WTC11 (cell line): ENCODE data around the gene TRIM17. TPM values are rescaled to one million over a fixed set of nuclear protein-coding genes. Genes with fewer than 3 reads are reported as not detected.

ENCODE experiments used
- ATAC-seq: fragments of 200-7000 bp; cut with Tn5 transposase; 2 replicates; pipeline ENCODE4 v1.10.0; 2021; ENCODE audit warnings: mild to moderate bottlenecking, moderate library complexity
- CTCF ChIA-PET: fragments of 300-600 bp; sonication (Branson Sonifier 250); formaldehyde crosslinking; loops from one replicate; lab custom pipeline; 2021; ENCODE audit warnings: antibody characterized with exemption; lab: Charles Lee
- POLR2A ChIA-PET: fragments of 350-600 bp; sonication (Branson Sonifier 250); formaldehyde crosslinking; loops from one replicate; lab custom pipeline; 2021; ENCODE audit warnings: antibody characterized with exemption; lab: Charles Lee
- DNase-seq: peaks from one replicate; pipeline ENCODE4 v3.0.0; 2021; ENCODE audit warnings: low spot score
- H3K27ac Mint-ChIP-seq: 2 replicates; pipeline ENCODE4 v1.8.0; 2021; ENCODE audit warnings: mixed read lengths
- H3K27me3 Mint-ChIP-seq: 2 replicates; pipeline ENCODE4 v1.8.0; 2021; ENCODE audit warnings: low read depth, mild to moderate bottlenecking, moderate library complexity, mixed read lengths
- H3K36me3 Mint-ChIP-seq: 2 replicates; pipeline ENCODE4 v1.8.0; 2021; ENCODE audit warnings: mixed read lengths
- H3K4me1 Mint-ChIP-seq: 2 replicates; pipeline ENCODE4 v1.8.0; 2022; ENCODE audit warnings: mixed read lengths
- H3K4me3 Mint-ChIP-seq: 2 replicates; pipeline ENCODE4 v1.8.0; 2021; ENCODE audit warnings: mild to moderate bottlenecking, moderate library complexity, mixed read lengths
- H3K9me3 Mint-ChIP-seq: 2 replicates; pipeline ENCODE4 v1.8.0; 2021; ENCODE audit warnings: mixed read lengths
- GRHL2 ChIP-seq: fragments of 250-450 bp; sonication (Bioruptor Pico); IDR thresholded peaks from 2 replicates; pipeline ENCODE4 v1.8.0; 2022; ENCODE audit warnings: mild to moderate bottlenecking, moderate library complexity; ENCODE audit not compliant: insufficient replicate concordance, severe bottlenecking
- NFYB ChIP-seq: sonication (generic); formaldehyde crosslinking; conservative IDR thresholded peaks from 2 replicates; pipeline ENCODE4 v1.8.0; 2022; ENCODE audit warnings: low read depth, missing genetic modification reagents
- NR2C2 ChIP-seq: sonication (generic); formaldehyde crosslinking; IDR thresholded peaks from 2 replicates; pipeline ENCODE4 v1.8.0; 2022; ENCODE audit warnings: mild to moderate bottlenecking, missing genetic modification reagents
- SP1 ChIP-seq: sonication (generic); formaldehyde crosslinking; conservative IDR thresholded peaks from 2 replicates; pipeline ENCODE4 v1.8.1; 2022; ENCODE audit warnings: missing genetic modification reagents
- ZNF219 ChIP-seq: sonication (generic); formaldehyde crosslinking; IDR thresholded peaks from 2 replicates; pipeline ENCODE4 v1.8.0; 2023; ENCODE audit warnings: missing genetic modification reagents, mild to moderate bottlenecking, borderline replicate concordance
- ZNF263 ChIP-seq: sonication (generic); formaldehyde crosslinking; IDR thresholded peaks from 2 replicates; pipeline ENCODE4 v1.8.1; 2022; ENCODE audit warnings: low read depth, mild to moderate bottlenecking, moderate library complexity, missing genetic modification reagents
- total RNA-seq: library from RNA; stranded (reverse); gene quantifications from 3 replicates; pipeline ENCODE4 v1.2.3, GENCODE V29; 2021
- TF ChIP-seq, protein P1 (sequence below): fragments of 250-450 bp; sonication (Bioruptor Pico); IDR thresholded peaks from 2 replicates; pipeline ENCODE4 v1.9.0; 2021; ENCODE audit warnings: mild to moderate bottlenecking
- TF ChIP-seq, protein P2 (sequence below): sonication (generic); formaldehyde crosslinking; IDR thresholded peaks from 2 replicates; pipeline ENCODE4 v1.8.0; 2022; ENCODE audit warnings: mild to moderate bottlenecking, missing genetic modification reagents
- TF ChIP-seq, protein P3 (sequence below): sonication (generic); formaldehyde crosslinking; IDR thresholded peaks from 2 replicates; pipeline ENCODE4 v1.8.0; 2023; ENCODE audit warnings: missing genetic modification reagents, mild to moderate bottlenecking, borderline replicate concordance
- TF ChIP-seq, protein P4 (sequence below): sonication (generic); formaldehyde crosslinking; conservative IDR thresholded peaks from 2 replicates; pipeline ENCODE4 v1.8.1; 2022; ENCODE audit warnings: mild to moderate bottlenecking, missing genetic modification reagents

TRIM17 gene
- total RNA-seq, 1 experiment from 2014 or later, result 2.6 TPM

DNA sequence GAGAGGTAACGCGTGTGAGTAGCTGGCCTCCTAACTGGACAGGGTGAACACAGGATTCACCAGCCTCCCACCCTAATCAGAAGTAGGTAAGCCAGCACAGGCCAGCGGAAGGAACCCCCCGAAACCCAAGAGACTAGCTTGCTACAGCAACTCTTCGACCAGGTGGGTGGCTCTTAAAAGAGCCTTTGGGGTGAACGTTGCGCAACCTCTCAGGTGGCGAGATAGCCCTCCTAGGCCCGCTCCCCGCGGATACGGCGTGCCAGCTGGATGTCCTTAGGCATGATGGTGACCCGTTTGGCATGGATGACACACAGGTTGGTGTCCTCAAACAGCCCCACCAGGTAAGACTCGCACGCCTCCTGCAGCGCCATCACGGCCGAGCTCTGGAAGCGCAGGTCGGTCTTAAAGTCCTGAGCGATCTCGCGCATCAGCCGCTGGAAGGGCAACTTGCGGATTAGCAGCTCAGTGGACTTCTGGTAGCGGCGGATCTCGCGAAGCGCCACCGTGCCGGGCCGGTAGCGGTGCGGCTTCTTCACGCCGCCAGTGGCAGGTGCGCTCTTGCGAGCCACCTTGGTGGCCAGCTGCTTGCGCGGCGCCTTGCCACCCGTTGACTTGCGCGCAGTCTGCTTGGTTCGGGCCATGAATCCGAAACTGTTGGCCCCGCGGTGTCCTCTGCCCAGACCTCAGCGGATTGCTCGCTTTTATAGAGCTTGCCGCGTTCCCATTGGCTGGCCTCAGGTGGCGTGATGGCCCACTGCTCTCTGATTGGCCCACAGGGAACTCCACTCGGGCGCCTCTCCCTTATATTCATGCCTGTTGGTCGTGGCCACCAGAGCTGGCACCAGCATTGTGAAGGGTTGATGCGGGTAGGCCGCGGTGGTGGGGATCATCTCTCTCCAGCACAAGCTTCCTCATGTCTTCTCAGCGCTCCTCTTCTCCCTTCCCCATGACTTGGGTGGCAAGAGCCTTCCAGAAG is 8.3 kb upstream of the TRIM17 start:
- no peak overlapping the region for H3K4me3 Mint-ChIP-seq
- no peak overlapping the region for H3K27ac Mint-ChIP-seq
- CTCF ChIA-PET, result interaction anchor here (1.0 kb wide), 1 partner anchor 10 kb away, joined by 3 read pairs; no protein-coding TSS in a partner anchor
- DNase-seq, result no peak
- H3K27me3 Mint-ChIP-seq, result peaks cover 75% of the 10 kb centered on the region
- peaks cover 8% of the 10 kb centered on the region; the same call in 1 of the 2 replicates for H3K9me3 Mint-ChIP-seq
- 0 out of 2 replicates have a peak, but pooled peaks cover 2% of the 10 kb centered on the region for H3K36me3 Mint-ChIP-seq
- TF ChIP-seq ZNF219, result no peak
- TF ChIP-seq GRHL2 (CRISPR knock-in tag), result no peak
- TF ChIP-seq NFYB (CRISPR knock-in tag), result peak; percentile 61; the same call in 1 of the 2 replicates
- TF ChIP-seq, protein P1, sequence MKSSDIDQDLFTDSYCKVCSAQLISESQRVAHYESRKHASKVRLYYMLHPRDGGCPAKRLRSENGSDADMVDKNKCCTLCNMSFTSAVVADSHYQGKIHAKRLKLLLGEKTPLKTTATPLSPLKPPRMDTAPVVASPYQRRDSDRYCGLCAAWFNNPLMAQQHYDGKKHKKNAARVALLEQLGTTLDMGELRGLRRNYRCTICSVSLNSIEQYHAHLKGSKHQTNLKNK (CRISPR knock-in tag), result no peak
- no peak for TF ChIP-seq ZNF263 (CRISPR knock-in tag)
- TF ChIP-seq, protein P2, sequence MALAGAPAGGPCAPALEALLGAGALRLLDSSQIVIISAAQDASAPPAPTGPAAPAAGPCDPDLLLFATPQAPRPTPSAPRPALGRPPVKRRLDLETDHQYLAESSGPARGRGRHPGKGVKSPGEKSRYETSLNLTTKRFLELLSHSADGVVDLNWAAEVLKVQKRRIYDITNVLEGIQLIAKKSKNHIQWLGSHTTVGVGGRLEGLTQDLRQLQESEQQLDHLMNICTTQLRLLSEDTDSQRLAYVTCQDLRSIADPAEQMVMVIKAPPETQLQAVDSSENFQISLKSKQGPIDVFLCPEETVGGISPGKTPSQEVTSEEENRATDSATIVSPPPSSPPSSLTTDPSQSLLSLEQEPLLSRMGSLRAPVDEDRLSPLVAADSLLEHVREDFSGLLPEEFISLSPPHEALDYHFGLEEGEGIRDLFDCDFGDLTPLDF (CRISPR knock-in tag), result no peak
- TF ChIP-seq NR2C2 (CRISPR knock-in tag), result no peak
- TF ChIP-seq, protein P3, sequence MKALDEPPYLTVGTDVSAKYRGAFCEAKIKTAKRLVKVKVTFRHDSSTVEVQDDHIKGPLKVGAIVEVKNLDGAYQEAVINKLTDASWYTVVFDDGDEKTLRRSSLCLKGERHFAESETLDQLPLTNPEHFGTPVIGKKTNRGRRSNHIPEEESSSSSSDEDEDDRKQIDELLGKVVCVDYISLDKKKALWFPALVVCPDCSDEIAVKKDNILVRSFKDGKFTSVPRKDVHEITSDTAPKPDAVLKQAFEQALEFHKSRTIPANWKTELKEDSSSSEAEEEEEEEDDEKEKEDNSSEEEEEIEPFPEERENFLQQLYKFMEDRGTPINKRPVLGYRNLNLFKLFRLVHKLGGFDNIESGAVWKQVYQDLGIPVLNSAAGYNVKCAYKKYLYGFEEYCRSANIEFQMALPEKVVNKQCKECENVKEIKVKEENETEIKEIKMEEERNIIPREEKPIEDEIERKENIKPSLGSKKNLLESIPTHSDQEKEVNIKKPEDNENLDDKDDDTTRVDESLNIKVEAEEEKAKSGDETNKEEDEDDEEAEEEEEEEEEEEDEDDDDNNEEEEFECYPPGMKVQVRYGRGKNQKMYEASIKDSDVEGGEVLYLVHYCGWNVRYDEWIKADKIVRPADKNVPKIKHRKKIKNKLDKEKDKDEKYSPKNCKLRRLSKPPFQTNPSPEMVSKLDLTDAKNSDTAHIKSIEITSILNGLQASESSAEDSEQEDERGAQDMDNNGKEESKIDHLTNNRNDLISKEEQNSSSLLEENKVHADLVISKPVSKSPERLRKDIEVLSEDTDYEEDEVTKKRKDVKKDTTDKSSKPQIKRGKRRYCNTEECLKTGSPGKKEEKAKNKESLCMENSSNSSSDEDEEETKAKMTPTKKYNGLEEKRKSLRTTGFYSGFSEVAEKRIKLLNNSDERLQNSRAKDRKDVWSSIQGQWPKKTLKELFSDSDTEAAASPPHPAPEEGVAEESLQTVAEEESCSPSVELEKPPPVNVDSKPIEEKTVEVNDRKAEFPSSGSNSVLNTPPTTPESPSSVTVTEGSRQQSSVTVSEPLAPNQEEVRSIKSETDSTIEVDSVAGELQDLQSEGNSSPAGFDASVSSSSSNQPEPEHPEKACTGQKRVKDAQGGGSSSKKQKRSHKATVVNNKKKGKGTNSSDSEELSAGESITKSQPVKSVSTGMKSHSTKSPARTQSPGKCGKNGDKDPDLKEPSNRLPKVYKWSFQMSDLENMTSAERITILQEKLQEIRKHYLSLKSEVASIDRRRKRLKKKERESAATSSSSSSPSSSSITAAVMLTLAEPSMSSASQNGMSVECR, result no peak
- no peak for ATAC-seq
- POLR2A ChIA-PET, result interaction anchor here (1.0 to 1.3 kb wide), 2 partner anchors 10 to 15 kb away, joined by 3 to 4 read pairs; no protein-coding TSS in a partner anchor
- peaks cover 10% of the 10 kb centered on the region for H3K4me1 Mint-ChIP-seq

DNA sequence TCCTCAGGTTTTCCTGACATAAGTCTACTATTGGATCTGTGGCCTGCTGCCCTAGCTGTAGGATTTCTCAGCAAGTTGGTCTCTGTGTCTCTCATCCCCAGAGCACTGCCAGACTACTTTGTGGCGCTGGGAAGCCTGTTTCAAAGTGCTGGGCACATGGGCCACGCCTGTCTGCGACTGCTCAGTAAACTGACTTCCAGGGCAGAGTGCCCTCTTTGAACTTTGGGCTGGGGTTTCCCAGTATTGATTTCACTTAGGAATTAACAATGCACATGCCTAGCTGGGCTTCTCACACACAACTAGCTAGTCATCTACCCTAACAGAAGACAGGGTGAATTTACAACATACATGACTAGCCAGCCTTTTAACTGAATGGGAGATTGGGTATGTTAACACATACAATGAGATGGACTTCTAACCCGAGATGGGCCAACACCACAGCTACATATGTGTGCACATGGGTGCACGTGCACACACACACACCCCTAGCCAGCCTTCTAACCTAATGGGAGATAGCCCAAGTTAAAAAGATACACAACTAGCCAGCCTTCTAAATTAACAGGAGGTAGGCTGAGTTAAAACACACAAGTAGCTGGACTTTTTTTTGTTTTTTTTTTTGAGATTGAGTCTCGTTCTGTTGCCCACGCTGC is 6.9 kb upstream of the TRIM17 start:
- ChIA-PET POLR2A (interaction anchor here (1.3 kb wide), 1 partner anchor 8 kb away, joined by 4 read pairs; no protein-coding TSS in a partner anchor), CTCF (interaction anchor here (0.6 to 1.0 kb wide), 2 partner anchors 8 to 35 kb away, joined by 3 to 6 read pairs; no protein-coding TSS in a partner anchor)
- Mint-ChIP-seq H3K27ac (no peak overlapping the region), H3K36me3 (0 out of 2 replicates have a peak, but pooled peaks cover 2% of the 10 kb centered on the region), H3K27me3 (peaks cover 75% of the 10 kb centered on the region), H3K4me3 (no peak overlapping the region), H3K9me3 (peaks cover 8% of the 10 kb centered on the region; the same call in 1 of the 2 replicates), H3K4me1 (peaks cover 8% of the 10 kb centered on the region)
- ATAC-seq (no peak), DNase-seq (no peak)
- TF ChIP-seq, protein P4, sequence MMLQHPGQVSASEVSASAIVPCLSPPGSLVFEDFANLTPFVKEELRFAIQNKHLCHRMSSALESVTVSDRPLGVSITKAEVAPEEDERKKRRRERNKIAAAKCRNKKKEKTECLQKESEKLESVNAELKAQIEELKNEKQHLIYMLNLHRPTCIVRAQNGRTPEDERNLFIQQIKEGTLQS (CRISPR knock-in tag), result no peak
- TF ChIP-seq SP1 (CRISPR knock-in tag), result no peak
